Glutamatergic neuron (in vitro differentiated cells): ENCODE data around the gene ADRB1. TPM values are rescaled to one million over a fixed set of nuclear protein-coding genes. Genes with fewer than 3 reads are reported as not detected.
A peak's percentile ranks its signal among the peaks of the same experiment; 100 is the strongest.

Source experiments
- DNase-seq: peaks from one replicate; pipeline ENCODE4 v3.0.0; 2022
- H3K27ac Mint-ChIP-seq: one replicate; pipeline ENCODE4 v1.8.0; 2020; ENCODE audit warnings: mild to moderate bottlenecking, mixed read lengths, inconsistent platforms; ENCODE audit not compliant: unreplicated experiment
- H3K27me3 Mint-ChIP-seq: one replicate; pipeline ENCODE4 v1.8.0; 2020; ENCODE audit warnings: mild to moderate bottlenecking, moderate library complexity, mixed read lengths, inconsistent platforms; ENCODE audit not compliant: unreplicated experiment
- H3K36me3 Mint-ChIP-seq: one replicate; pipeline ENCODE4 v1.8.0; 2020; ENCODE audit warnings: mild to moderate bottlenecking, mixed read lengths, inconsistent platforms; ENCODE audit not compliant: unreplicated experiment
- H3K4me1 Mint-ChIP-seq: one replicate; pipeline ENCODE4 v1.8.0; 2020; ENCODE audit warnings: mild to moderate bottlenecking, low read depth, mixed read lengths, inconsistent platforms; ENCODE audit not compliant: unreplicated experiment
- H3K4me3 Mint-ChIP-seq: one replicate; pipeline ENCODE4 v1.8.0; 2020; ENCODE audit warnings: mild to moderate bottlenecking, mixed read lengths, inconsistent platforms; ENCODE audit not compliant: unreplicated experiment
- H3K9me3 Mint-ChIP-seq: one replicate; pipeline ENCODE4 v1.8.0; 2020; ENCODE audit warnings: mild to moderate bottlenecking, moderate library complexity, mixed read lengths, inconsistent platforms; ENCODE audit not compliant: unreplicated experiment
- CTCF ChIP-seq: fragments of 200-600 bp; sonication (generic); IDR thresholded peaks from one replicate; pipeline ENCODE4 v1.5.0; 2021; ENCODE audit not compliant: partially characterized antibody, unreplicated experiment
- total RNA-seq: library from RNA; stranded (reverse); fragmentation: NEBNext Ultra II Directional; extraction: Animal tissue kit (Norgen Biotek cat#: 25700); gene quantifications from one replicate; pipeline ENCODE4 v1.2.1, GENCODE V29; 2021; ENCODE audit not compliant: unreplicated experiment

The ADRB1 gene
- total RNA-seq, 1 donor from 2014 or later: not detected

- Mint-ChIP-seq H3K4me3 (no peak overlapping the region), H3K27ac (no peak overlapping the region), H3K4me1 (no peaks in the 10 kb centered on the region), H3K36me3 (no peaks in the 10 kb centered on the region), H3K27me3 (no peaks in the 10 kb centered on the region), H3K9me3 (no peaks in the 10 kb centered on the region)
- DNase-seq: no peak
- peak; percentile 19 for TF ChIP-seq CTCF
Observed at GRCh38 chr10:114002422-114002821, 41.2 kb upstream of the ADRB1 start.

- no peak overlapping the region for H3K4me3 Mint-ChIP-seq
- no peak for DNase-seq
- H3K27ac Mint-ChIP-seq: no peak overlapping the region
- no peaks in the 10 kb centered on the region for H3K9me3 Mint-ChIP-seq
- no peaks in the 10 kb centered on the region for H3K27me3 Mint-ChIP-seq
- H3K36me3 Mint-ChIP-seq: no peaks in the 10 kb centered on the region
- H3K4me1 Mint-ChIP-seq: no peaks in the 10 kb centered on the region
- no peak for TF ChIP-seq CTCF
Observed at GRCh38 chr10:114003161-114003941, 40.3 kb upstream of the ADRB1 start.

GRCh38 chr10:114009281-114009996 lies 34.2 kb upstream of the ADRB1 start:
- TF ChIP-seq CTCF: no peak
- Mint-ChIP-seq H3K27ac (no peak overlapping the region), H3K9me3 (no peaks in the 10 kb centered on the region), H3K4me3 (no peak overlapping the region), H3K4me1 (no peaks in the 10 kb centered on the region), H3K36me3 (no peaks in the 10 kb centered on the region), H3K27me3 (no peaks in the 10 kb centered on the region)
- no peak for DNase-seq

GRCh38 chr10:114010316-114010715 lies 33.4 kb upstream of the ADRB1 start:
- no peaks in the 10 kb centered on the region for H3K9me3 Mint-ChIP-seq
- H3K36me3 Mint-ChIP-seq: no peaks in the 10 kb centered on the region
- H3K27ac Mint-ChIP-seq: no peak overlapping the region
- no peaks in the 10 kb centered on the region for H3K27me3 Mint-ChIP-seq
- DNase-seq: no peak
- no peaks in the 10 kb centered on the region for H3K4me1 Mint-ChIP-seq
- no peak for TF ChIP-seq CTCF
- no peak overlapping the region for H3K4me3 Mint-ChIP-seq

- H3K9me3 Mint-ChIP-seq: peaks cover under 1% of the 10 kb centered on the region
- no peak for TF ChIP-seq CTCF
- H3K27ac Mint-ChIP-seq: no peak overlapping the region
- no peaks in the 10 kb centered on the region for H3K4me1 Mint-ChIP-seq
- H3K4me3 Mint-ChIP-seq: no peak overlapping the region
- H3K27me3 Mint-ChIP-seq: peaks cover 3% of the 10 kb centered on the region
- peaks cover 6% of the 10 kb centered on the region for H3K36me3 Mint-ChIP-seq
- no peak for DNase-seq
Observed at GRCh38 chr10:114012650-114013049, 31.0 kb upstream of the ADRB1 start.
